Ureter (tissue), 1 donor: ENCODE data around the gene WBP2NL. TPM values are rescaled to one million over a fixed set of nuclear protein-coding genes. Genes with fewer than 3 reads are reported as not detected.
A peak's percentile ranks its signal among the peaks of the same experiment; 100 is the strongest.

Experiments used
- DNase-seq: peaks from one replicate; pipeline ENCODE4 v3.0.0-alpha.2; 2020; ENCODE audit warnings: low spot score
- total RNA-seq: library from RNA; stranded (reverse); gene quantifications from one replicate; pipeline ENCODE4 v1.2.4, GENCODE V29; 2023
- donor health status: DM: yes; HTN: yes; CAD: no.

The WBP2NL gene
- total RNA-seq, 1 donor from 2014 or later = 4.2 TPM

GRCh38 chr22:42072606-42073330 is 74.2 kb downstream of the WBP2NL start:
- no peak for DNase-seq

- DNase-seq = no peak
These were observed 75.0 kb downstream of the WBP2NL start for GRCh38 chr22:42073621-42074041.

- peak; percentile 48 for DNase-seq
These were observed 75.7 kb downstream of the WBP2NL start, which contains the start of gene PHETA2 for GRCh38 chr22:42074132-42074811. PHETA2 (plus strand) TSS chr22:42074248; CDS start chr22:42077294, 3,046 bp downstream.

DNA sequence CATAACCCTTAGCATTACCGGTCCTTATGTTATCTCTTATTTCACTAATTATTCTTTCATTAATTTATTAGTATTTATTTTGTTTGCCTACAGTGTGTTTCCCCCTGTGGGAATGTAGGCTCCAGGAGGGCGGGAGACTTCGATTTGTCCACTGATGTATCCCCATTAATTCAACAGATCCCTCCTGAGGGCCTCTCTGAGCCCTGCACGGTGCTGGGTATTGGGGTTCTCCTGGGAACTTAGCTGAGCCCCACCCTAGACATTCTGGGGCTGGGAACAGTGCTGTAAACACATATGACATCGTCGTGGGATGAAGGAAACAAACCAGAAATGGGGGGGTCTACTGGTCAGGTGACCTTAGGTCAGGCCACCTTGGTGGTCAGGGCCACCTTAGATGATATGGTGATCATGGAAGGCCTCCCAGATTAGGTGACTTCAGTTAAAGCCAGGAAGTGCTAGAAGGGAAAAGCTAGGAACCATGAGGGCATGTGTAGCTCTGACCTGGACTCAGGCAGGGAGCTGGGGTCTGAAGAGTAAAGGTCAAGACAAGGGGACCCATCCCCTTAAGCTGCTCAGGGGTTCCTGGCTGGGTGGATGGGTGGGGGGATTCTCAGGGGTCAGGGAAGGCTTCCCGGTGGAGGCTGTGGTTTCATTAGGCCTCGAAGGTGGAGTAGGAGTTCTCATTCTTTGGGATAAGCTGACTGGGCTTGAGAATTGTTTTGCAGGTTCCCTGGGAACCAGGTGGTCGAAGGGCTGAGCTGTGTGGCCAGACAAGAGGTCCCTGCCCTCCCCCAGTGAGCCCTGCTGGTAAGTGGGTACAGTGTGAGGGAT is 76.5 kb downstream of the WBP2NL start:
- peak; percentile 37 for DNase-seq

DNA sequence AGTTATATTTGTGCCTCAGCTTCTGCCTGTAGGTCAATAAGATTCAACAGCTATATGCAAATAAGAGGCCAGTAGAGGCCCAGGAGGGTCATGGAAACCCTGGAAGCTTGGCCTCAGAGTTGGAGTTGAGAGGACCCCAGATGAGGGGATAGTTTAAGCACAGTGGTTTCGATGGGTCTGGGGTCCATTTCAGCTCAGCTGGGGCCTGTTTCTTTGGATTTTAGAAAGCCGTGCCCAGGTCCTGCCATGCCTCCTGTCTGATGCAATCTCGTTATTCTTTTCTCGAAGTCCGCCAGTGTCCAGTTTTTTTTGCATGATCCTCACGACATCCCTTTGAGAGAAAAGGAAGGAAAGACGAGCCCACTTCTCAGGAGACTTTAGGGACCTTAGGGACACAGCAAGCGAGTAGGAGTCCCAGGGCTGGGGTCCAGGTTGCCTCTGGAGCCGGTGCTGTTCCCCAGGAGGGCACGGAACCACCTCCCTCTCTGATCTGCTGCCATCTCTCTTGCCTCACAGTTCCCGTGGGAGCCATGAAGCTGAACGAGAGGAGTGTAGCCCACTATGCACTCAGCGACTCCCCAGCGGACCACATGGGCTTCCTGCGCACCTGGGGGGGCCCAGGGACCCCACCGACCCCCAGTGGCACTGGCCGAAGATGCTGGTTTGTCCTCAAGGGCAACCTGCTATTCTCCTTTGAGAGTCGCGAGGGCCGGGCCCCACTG is 78.3 kb downstream of the WBP2NL start:
- DNase-seq = peak; percentile 44

- DNase-seq = peak; percentile 51
These were observed 79.0 kb downstream of the WBP2NL start for GRCh38 chr22:42077486-42078125.

Other genes with a start within 250 kb of the WBP2NL start
- gene CCDC134, start 198.1 kb upstream of the WBP2NL start, total RNA-seq = 10.4 TPM
- gene SREBF2, start 165.7 kb upstream of the WBP2NL start, total RNA-seq = 165 TPM
- gene SHISA8, start 83.7 kb upstream of the WBP2NL start, total RNA-seq = not detected
- gene TNFRSF13C, start 72.0 kb upstream of the WBP2NL start, total RNA-seq = 0.36 TPM
- gene CENPM, start 51.6 kb upstream of the WBP2NL start, total RNA-seq = 1.2 TPM
- gene SEPTIN3, start 29.3 kb upstream of the WBP2NL start, total RNA-seq = 0.99 TPM
- gene NAGA, start 72.0 kb downstream of the WBP2NL start, total RNA-seq = 33.4 TPM
- 7.8 TPM for gene PHETA2, start 75.5 kb downstream of the WBP2NL start, total RNA-seq
- gene SMDT1, start 80.9 kb downstream of the WBP2NL start, total RNA-seq = 86.4 TPM
- gene NDUFA6, start 92.0 kb downstream of the WBP2NL start, total RNA-seq = 55.1 TPM
- gene CYP2D6, start 132.0 kb downstream of the WBP2NL start, total RNA-seq = 2.0 TPM